Effector memory CD4-positive, alpha-beta T cell (primary cell): ENCODE data around the gene CAP2.
"Not testable (repeated sequence)": the region's sequence is repeated elsewhere in the genome, so short reads cannot be mapped to it uniquely, and the experiment has no call there.

Experiments
- DNase-seq, 3 donors: peaks; one replicate each; pipeline ENCODE4 v3.0.0-alpha.2; 2020
- H3K27ac ChIP-seq: 2 replicates; pipeline ENCODE4 v1.7.0; 2013; ENCODE audit warnings: mild to moderate bottlenecking, low read length, moderate library complexity; ENCODE audit not compliant: insufficient read depth, poor library complexity, severe bottlenecking
- H3K27me3 ChIP-seq: replicated peaks from 2 replicates; pipeline ENCODE4 v1.7.0; 2013; ENCODE audit warnings: mild to moderate bottlenecking, low read length; ENCODE audit not compliant: insufficient read depth, control insufficient read depth, poor library complexity, severe bottlenecking
- H3K36me3 ChIP-seq: 2 replicates; pipeline ENCODE4 v1.7.0; 2013; ENCODE audit warnings: mild to moderate bottlenecking, low read length, moderate library complexity; ENCODE audit not compliant: control insufficient read depth, insufficient read depth
- H3K4me1 ChIP-seq: 2 replicates; pipeline ENCODE4 v1.7.0; 2013; ENCODE audit warnings: low read length, mild to moderate bottlenecking; ENCODE audit not compliant: control insufficient read depth, insufficient read depth, poor library complexity, severe bottlenecking
- H3K4me3 ChIP-seq: 2 replicates; pipeline ENCODE4 v1.7.0; 2013; ENCODE audit warnings: low read length, low read depth, mild to moderate bottlenecking; ENCODE audit not compliant: insufficient read depth, poor library complexity, severe bottlenecking
- H3K9me3 ChIP-seq: 2 replicates; pipeline ENCODE4 v1.7.0; 2013; ENCODE audit warnings: mild to moderate bottlenecking, low read length, moderate library complexity; ENCODE audit not compliant: control insufficient read depth

Gene CAP2

GRCh38 chr6:17429383-17430061, 36.1 kb downstream of the CAP2 start:
- Histone ChIP-seq H3K27me3 (no peaks in the 10 kb centered on the region), H3K27ac (no peak overlapping the region), H3K36me3 (no peaks in the 10 kb centered on the region), H3K9me3 (no peaks in the 10 kb centered on the region), H3K4me3 (no peak overlapping the region), H3K4me1 (no peaks in the 10 kb centered on the region)
- no peak for DNase-seq

GRCh38 chr6:17431581-17431980, 38.2 kb downstream of the CAP2 start:
- Histone ChIP-seq H3K27ac (no peak overlapping the region), H3K27me3 (no peaks in the 10 kb centered on the region), H3K4me3 (no peak overlapping the region), H3K36me3 (no peaks in the 10 kb centered on the region), H3K9me3 (no peaks in the 10 kb centered on the region), H3K4me1 (no peaks in the 10 kb centered on the region)
- DNase-seq, result no peak

DNA sequence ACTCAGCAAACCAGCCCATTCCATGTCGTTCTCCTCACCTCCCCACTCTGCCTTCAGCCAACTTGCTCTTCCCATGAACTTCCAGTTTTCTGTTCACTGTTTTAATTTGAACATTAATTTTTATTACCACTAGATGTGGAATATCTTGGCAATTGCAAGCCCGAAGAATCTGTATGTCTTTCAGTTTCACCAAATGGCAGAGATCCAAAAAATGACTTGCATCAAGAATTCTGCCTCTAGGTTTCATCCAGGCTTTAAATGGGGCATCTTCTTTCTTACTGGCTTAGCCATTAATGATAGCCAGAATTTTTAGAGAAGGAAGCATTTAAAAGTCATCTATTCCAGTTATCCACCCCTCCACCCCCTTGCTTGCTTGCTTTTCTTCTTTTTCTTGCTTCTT, 39.0 kb downstream of the CAP2 start:
- H3K36me3 ChIP-seq, result no peaks in the 10 kb centered on the region
- no peak for DNase-seq
- no peaks in the 10 kb centered on the region for H3K4me1 ChIP-seq
- no peaks in the 10 kb centered on the region for H3K27me3 ChIP-seq
- H3K9me3 ChIP-seq, result no peaks in the 10 kb centered on the region
- no peak overlapping the region for H3K4me3 ChIP-seq
- H3K27ac ChIP-seq, result no peak overlapping the region

DNA sequence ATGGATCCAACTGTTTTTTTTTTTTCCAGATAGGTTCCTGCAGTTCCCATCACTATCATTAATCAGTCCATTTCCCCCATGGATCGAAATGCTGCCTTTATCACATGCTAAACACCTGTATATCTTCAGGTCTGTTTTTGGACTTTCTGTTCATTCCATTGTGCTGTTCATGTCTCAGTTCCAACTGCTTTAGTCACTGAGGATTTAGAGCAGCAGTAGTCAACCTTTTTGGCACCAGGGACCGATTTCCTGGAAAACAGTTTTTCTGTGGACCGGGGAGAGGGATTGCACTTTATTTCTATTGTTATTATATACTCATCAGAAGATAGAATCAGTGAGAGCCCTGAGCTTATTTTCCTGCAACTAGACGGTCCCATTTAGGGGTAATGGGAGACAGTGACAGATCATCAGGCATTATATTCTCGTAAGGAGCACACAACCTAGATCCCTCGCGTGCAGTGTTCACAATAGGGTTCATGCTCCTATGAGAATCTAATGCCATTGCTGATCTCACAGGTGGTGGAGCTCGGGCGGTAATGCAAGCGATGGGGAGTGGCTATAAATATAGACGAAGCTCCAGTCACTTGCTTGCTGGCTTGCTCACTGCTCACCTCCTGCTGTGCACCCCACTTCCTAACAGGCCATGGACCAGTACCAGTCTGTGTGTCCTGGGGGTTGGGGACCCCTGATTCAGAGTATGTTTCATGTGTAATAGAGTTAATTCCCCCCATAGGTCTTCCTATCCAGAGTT, 46.0 kb downstream of the CAP2 start:
- no peak overlapping the region for H3K4me3 ChIP-seq
- H3K36me3 ChIP-seq, result no peaks in the 10 kb centered on the region
- no peaks in the 10 kb centered on the region for H3K9me3 ChIP-seq
- H3K4me1 ChIP-seq, result no peaks in the 10 kb centered on the region
- no peaks in the 10 kb centered on the region for H3K27me3 ChIP-seq
- no peak overlapping the region for H3K27ac ChIP-seq
- no peak for DNase-seq

DNA sequence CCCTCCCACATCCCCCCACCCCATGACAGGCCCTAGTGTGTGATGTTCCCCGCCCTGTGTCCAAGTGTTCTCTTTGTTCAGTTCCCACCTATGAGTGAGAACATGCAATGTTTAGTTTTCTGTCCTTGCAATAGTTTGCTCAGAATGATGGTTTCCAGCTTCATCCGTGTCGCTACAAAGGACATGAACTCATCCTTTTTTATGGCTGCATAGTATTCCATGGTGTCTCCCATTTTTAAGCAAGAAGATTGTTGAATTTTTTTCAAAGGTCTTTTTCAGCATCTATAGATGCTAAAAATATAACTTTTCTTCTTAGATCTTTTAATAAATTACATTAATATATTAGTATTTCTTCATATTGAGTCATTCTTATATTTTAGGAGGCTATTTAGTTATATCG, 47.4 kb downstream of the CAP2 start:
- H3K9me3 ChIP-seq, DNase-seq, H3K27me3 ChIP-seq, H3K4me1 ChIP-seq, H3K4me3 ChIP-seq, H3K27ac ChIP-seq, H3K36me3 ChIP-seq: not testable (repeated sequence)

- H3K27ac ChIP-seq, result no peak overlapping the region
- no peaks in the 10 kb centered on the region for H3K4me1 ChIP-seq
- no peak for DNase-seq
- no peaks in the 10 kb centered on the region for H3K27me3 ChIP-seq
- no peaks in the 10 kb centered on the region for H3K9me3 ChIP-seq
- H3K36me3 ChIP-seq, result no peaks in the 10 kb centered on the region
- no peak overlapping the region for H3K4me3 ChIP-seq
These were observed 48.8 kb downstream of the CAP2 start for GRCh38 chr6:17442196-17442595.

GRCh38 chr6:17446713-17447112, 53.3 kb downstream of the CAP2 start:
- no peak overlapping the region for H3K27ac ChIP-seq
- H3K36me3 ChIP-seq, result no peaks in the 10 kb centered on the region
- no peaks in the 10 kb centered on the region for H3K27me3 ChIP-seq
- no peak for DNase-seq
- no peak overlapping the region for H3K4me3 ChIP-seq
- no peaks in the 10 kb centered on the region for H3K4me1 ChIP-seq
- no peaks in the 10 kb centered on the region for H3K9me3 ChIP-seq

GRCh38 chr6:17448165-17448564, 54.8 kb downstream of the CAP2 start:
- Histone ChIP-seq H3K4me1 (no peaks in the 10 kb centered on the region), H3K27ac (no peak overlapping the region), H3K36me3 (no peaks in the 10 kb centered on the region), H3K9me3 (no peaks in the 10 kb centered on the region), H3K27me3 (no peaks in the 10 kb centered on the region), H3K4me3 (no peak overlapping the region)
- DNase-seq, result no peak

GRCh38 chr6:17450397-17450796, 57.0 kb downstream of the CAP2 start:
- no peak for DNase-seq
- Histone ChIP-seq H3K27me3 (no peaks in the 10 kb centered on the region), H3K36me3 (no peaks in the 10 kb centered on the region), H3K4me1 (no peaks in the 10 kb centered on the region), H3K4me3 (no peak overlapping the region), H3K9me3 (no peaks in the 10 kb centered on the region), H3K27ac (no peak overlapping the region)

GRCh38 chr6:17450832-17451231, 57.4 kb downstream of the CAP2 start:
- no peak for DNase-seq
- Histone ChIP-seq H3K4me3 (no peak overlapping the region), H3K4me1 (no peaks in the 10 kb centered on the region), H3K36me3 (no peaks in the 10 kb centered on the region), H3K9me3 (no peaks in the 10 kb centered on the region), H3K27ac (no peak overlapping the region), H3K27me3 (no peaks in the 10 kb centered on the region)
